Measurements from ENCODE around the gene CCDC107. TPM values are rescaled to one million over a fixed set of nuclear protein-coding genes. Genes with fewer than 3 reads are reported as not detected.

Gene CCDC107
- 20.7 to 25.4 TPM (median 22.7 TPM) in 5 replicates for total RNA-seq (2022; extraction: Qiagen RNA extraction; ENCODE audit: low read depth)

DNA sequence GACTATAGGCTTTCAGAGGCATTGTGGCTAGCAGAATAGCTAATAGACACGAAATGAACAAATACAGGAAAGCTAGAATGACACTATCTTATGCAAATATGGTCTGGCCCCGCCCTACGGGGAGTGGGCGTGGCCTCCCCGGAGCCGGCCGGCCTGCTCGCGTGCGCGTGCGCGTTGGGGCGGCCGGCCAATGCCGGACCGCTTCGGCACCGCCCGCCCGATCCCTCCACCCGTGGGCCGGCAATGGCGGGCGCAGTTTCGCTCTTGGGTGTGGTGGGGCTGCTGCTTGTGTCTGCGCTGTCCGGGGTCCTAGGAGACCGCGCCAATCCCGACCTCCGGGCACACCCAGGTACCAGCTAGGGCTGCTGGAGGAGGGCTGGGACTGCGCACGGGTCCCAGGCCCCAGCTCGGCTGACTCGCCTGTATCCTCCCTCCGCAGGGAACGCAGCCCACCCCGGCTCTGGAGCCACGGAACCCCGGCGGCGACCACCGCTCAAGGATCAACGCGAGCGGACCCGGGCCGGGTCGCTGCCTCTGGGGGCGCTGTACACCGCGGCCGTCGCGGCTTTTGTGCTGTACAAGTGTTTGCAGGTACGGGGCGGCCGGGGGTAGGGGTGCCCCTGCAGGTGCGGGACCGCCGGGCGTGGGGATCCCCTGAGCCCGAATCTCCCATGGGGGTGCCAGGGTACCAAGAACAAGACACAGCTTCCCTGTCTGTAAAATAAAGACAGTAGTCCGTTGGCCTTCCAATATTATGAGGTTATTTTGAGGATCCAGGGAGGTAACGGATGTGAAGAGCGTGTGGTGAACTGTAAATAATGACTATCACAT, at the start of gene CCDC107:
CCDC107 (plus strand) TSS at position 156 of the 831 bp plus-strand sequence; CDS start at position 244, 88 bp downstream.

DNA sequence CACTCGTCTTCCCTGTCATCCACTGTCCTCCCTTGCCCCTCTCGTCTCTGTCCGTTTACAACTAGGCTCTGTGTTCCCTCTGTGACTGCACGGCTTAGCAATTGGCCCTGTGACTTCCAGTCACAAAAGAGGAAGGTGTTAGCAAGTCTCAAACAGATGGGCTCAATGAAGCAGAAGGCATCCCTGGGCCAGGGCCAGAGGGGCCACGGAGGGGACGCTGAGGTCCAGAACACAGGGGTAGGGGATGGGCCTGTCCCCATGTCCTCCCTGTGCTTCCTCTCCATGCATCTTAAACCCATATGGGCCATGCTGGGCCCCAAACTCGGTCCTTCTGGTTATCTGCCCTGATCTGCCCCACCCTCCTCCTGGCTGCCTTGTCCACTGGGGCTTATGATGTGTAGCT, 39.8 kb upstream of the CCDC107 start, which contains the start of gene CD72:
CD72 (minus strand) TSS at position 89 of the 403 bp plus-strand sequence. CDS start 110 bp downstream, outside the sequence.

DNA sequence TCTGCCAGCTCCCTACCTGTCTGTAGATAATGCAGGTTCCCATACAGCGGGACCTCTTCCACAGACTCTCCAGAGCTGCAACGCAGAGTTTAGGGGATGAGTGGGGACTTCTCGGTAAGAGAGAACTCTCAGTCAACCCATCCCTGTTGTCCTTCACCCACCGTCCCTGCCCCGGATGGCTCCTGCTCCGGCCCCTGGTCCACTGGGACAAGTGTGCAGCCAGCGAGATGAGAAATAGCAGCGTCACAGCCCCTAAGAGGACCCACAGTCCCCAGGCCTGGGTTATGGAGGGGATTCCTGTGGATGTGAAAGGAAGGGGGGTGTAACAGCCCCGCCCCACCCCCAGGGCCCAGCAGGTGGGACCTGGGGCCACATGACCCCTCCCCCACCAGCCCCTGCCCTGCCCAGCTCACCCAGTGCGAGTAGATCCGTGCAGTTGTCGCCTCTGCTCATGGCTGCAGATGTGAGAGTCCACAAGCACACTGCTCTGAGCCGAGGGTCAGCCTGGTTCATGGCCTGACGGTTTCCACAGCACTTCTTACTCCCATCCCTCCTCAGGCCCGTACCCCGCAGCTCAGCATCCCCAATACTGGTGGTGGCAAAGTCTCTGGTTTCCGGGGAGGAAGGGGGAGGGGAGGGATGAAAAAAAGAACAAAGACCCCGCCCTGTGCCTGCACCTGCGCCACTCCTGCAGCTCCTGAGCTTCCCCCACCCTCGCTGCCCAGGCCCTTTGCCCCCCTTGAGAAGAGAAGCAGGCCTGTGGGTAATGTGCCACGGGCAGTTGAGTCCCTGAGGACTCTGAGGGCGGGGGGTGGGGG, 7.5 kb upstream of the CCDC107 start, which contains the start of gene SIT1:
SIT1 (minus strand) TSS at position 591 of the 818 bp plus-strand sequence; CDS start at position 513, 78 bp downstream.

DNA sequence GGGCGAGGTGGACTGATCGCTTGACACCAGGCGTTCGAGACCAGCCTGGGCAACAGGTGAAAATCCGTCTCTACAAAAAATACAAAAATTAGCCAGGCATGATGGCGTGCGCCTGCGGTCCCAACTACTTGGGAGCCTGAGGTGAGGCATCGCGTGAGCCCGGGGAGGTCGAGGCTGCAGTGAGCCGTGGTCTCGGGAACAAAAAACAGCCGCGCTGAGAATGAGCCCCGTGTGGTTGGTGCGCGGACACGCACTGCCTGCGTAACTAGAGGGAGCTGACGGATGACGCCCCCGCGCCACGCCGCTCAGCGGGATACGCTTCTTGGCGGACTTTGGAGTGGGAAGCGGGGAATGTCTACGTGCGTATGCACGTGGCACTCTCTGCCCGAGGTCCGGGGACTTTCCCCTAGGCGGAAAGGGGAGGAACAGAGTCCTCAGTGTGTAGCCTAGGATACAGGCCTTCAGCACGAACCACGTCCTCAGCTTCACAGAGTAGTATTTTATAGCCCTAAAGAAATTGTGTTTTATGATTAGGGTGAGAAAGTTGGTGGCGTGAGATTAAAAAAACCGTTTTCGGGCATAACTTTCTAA, 451 bp upstream of the CCDC107 start, which contains the start of gene RMRP:
RMRP (minus strand) TSS at position 474 of the 591 bp plus-strand sequence.

GRCh38 chr9:35664531-35665470, 6.7 kb downstream of the CCDC107 start, which contains the start of gene ARHGEF39:
Gene ARHGEF39, minus strand, starts transcription at chr9:35665195. Its CDS starts 26 bp downstream, at chr9:35665169.

GRCh38 chr9:35673132-35674024, 15.3 kb downstream of the CCDC107 start, which contains the start of gene CA9:
Gene CA9, plus strand, starts transcription at chr9:35673928. Its CDS starts 32 bp downstream, at chr9:35673960.

DNA sequence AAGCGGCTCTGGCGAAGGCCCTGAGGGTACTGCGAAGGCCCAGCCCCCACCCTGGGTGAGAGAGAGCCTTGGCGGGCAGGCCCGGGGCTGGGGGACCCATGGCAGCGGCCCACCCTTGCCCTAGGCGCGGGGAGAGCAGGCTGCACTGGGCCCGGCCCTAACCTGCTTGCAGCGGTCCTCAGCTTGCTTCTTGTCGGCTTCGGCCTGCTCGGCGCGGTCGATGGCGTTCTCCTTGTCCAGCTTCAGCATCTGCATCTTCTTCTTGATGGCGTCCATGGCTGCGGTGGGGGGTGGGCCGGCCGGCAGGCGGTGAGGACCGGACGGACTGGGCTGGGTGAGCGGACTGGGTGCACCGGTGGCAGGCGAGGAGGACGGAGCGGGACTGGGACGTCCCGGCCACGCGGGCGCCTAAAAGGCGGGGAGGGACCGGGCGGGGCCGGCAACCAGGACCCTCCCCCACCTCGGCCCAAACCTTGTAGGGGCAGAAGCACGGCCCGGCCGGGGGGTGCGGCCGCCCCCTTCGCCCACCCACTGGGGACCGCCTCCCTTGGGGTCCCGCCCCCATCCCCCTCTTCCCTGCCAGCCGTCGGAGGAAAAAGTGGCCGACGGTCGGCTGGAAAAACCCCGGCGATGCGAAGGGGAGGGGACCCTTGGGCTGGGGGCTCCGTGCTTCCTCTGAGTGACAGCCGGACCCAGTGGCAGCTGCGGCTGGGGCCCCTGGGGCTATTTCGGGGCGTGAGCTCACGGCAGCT, 31.6 kb downstream of the CCDC107 start, which contains the start of gene TPM2:
TPM2 (minus strand) TSS at position 384 of the 752 bp plus-strand sequence; CDS start at position 276, 108 bp downstream.

Other genes with a start within 250 kb of the CCDC107 start
- gene RUSC2, start 168.2 kb upstream of the CCDC107 start, total RNA-seq (2022; extraction: Qiagen RNA extraction; ENCODE audit: low read depth) = 22.2 to 25.9 TPM (median 23.8 TPM) in 5 replicates
- gene TESK1, start 53.0 kb upstream of the CCDC107 start, total RNA-seq (2022; extraction: Qiagen RNA extraction; ENCODE audit: low read depth) = 22.2 to 26.3 TPM (median 22.7 TPM) in 5 replicates
- gene CD72, start 39.9 kb upstream of the CCDC107 start, total RNA-seq (2022; extraction: Qiagen RNA extraction; ENCODE audit: low read depth) = 0.06 to 0.13 TPM (median 0.10 TPM) in 3 of 5 replicates, not detected in the others
- not detected in 5 replicates for gene SIT1, start 7.4 kb upstream of the CCDC107 start, total RNA-seq (2022; extraction: Qiagen RNA extraction; ENCODE audit: low read depth)
- gene RMRP, start 273 bp upstream of the CCDC107 start, total RNA-seq (2022; extraction: Qiagen RNA extraction; ENCODE audit: low read depth) = 7.7 to 45.5 TPM (median 11.2 TPM) in 4 of 5 replicates, not detected in the other
- gene ARHGEF39, start 6.9 kb downstream of the CCDC107 start, total RNA-seq (2022; extraction: Qiagen RNA extraction; ENCODE audit: low read depth) = 11.9 to 21.4 TPM (median 19.4 TPM) in 5 replicates
- 3.4 to 8.1 TPM (median 6.2 TPM) in 5 replicates for gene CA9, start 15.6 kb downstream of the CCDC107 start, total RNA-seq (2022; extraction: Qiagen RNA extraction; ENCODE audit: low read depth)
- 576 to 636 TPM (median 626 TPM) in 5 replicates for gene TPM2, start 31.6 kb downstream of the CCDC107 start, total RNA-seq (2022; extraction: Qiagen RNA extraction; ENCODE audit: low read depth)
- 104 to 127 TPM (median 121 TPM) in 5 replicates for gene TLN1, start 73.9 kb downstream of the CCDC107 start, total RNA-seq (2022; extraction: Qiagen RNA extraction; ENCODE audit: low read depth)
- gene CREB3, start 74.4 kb downstream of the CCDC107 start, total RNA-seq (2022; extraction: Qiagen RNA extraction; ENCODE audit: low read depth) = 55.2 to 62.8 TPM (median 58.7 TPM) in 5 replicates
- 27.0 to 34.7 TPM (median 32.4 TPM) in 5 replicates for gene GBA2, start 90.9 kb downstream of the CCDC107 start, total RNA-seq (2022; extraction: Qiagen RNA extraction; ENCODE audit: low read depth)
- 13.0 to 17.9 TPM (median 16.5 TPM) in 5 replicates for gene RGP1, start 91.0 kb downstream of the CCDC107 start, total RNA-seq (2022; extraction: Qiagen RNA extraction; ENCODE audit: low read depth)
- gene MSMP, start 96.0 kb downstream of the CCDC107 start, total RNA-seq (2022; extraction: Qiagen RNA extraction; ENCODE audit: low read depth) = 0.23 to 0.38 TPM in 2 of 5 replicates, not detected in the others
- 3.8 to 6.4 TPM (median 5.9 TPM) in 5 replicates for gene NPR2, start 133.3 kb downstream of the CCDC107 start, total RNA-seq (2022; extraction: Qiagen RNA extraction; ENCODE audit: low read depth)
- gene SPAG8, start 154.0 kb downstream of the CCDC107 start, total RNA-seq (2022; extraction: Qiagen RNA extraction; ENCODE audit: low read depth) = 0.24 to 0.70 TPM (median 0.46 TPM) in 4 of 5 replicates, not detected in the other
- 73.1 to 103 TPM (median 93.6 TPM) in 5 replicates for gene HINT2, start 156.8 kb downstream of the CCDC107 start, total RNA-seq (2022; extraction: Qiagen RNA extraction; ENCODE audit: low read depth)
- not detected in 5 replicates for gene FAM221B, start 170.4 kb downstream of the CCDC107 start, total RNA-seq (2022; extraction: Qiagen RNA extraction; ENCODE audit: low read depth)
- gene TMEM8B, start 170.9 kb downstream of the CCDC107 start, total RNA-seq (2022; extraction: Qiagen RNA extraction; ENCODE audit: low read depth) = 1.5 to 3.4 TPM (median 3.1 TPM) in 5 replicates
- not detected in 5 replicates for gene OR13J1, start 212.1 kb downstream of the CCDC107 start, total RNA-seq (2022; extraction: Qiagen RNA extraction; ENCODE audit: low read depth)
- 0.11 to 0.17 TPM (median 0.14 TPM) in 3 of 5 replicates, not detected in the others for gene HRCT1, start 247.9 kb downstream of the CCDC107 start, total RNA-seq (2022; extraction: Qiagen RNA extraction; ENCODE audit: low read depth)